Endothelial cell of umbilical vein (primary cell): ENCODE measurements around the gene NCOR1. TPM values are rescaled to one million over a fixed set of nuclear protein-coding genes. Genes with fewer than 3 reads are reported as not detected.

Experiments
- BruUV-seq: library from RNA; stranded (reverse); fragments of 400-500 nt; replicated peaks from 2 replicates; lab custom pipeline; 2021; lab: Mats Ljungman, UMichigan
- CTCF ChIA-PET: fragments of 300-600, 350-600 bp; sonication (Branson Sonifier 250); formaldehyde crosslinking; loops from one replicate; lab custom pipeline; 2021; ENCODE audit warnings: antibody characterized with exemption, inconsistent platforms; lab: Charles Lee
- POLR2A ChIA-PET: fragments of 300-600, 350-600 bp; sonication (Branson Sonifier 250); formaldehyde crosslinking; loops from one replicate; lab custom pipeline; 2021; ENCODE audit warnings: antibody characterized with exemption, inconsistent platforms; lab: Charles Lee
- DNase-seq: peaks from one replicate; pipeline ENCODE4 v3.0.0-alpha.2; 2011; ENCODE audit warnings: low read depth, low spot score
- FAIRE-seq: peaks from 2 replicates; lab custom pipeline; 2011; peaks lifted over from hg19 to GRCh38; lab: Jason Lieb, UNC
- H2AFZ ChIP-seq: 2 replicates; pipeline ENCODE4 v1.6.0; 2012; ENCODE audit warnings: low read depth, low read length, control low read depth, inconsistent platforms
- H3K27ac ChIP-seq: 2 replicates; pipeline ENCODE4 v1.5.1; 2011; ENCODE audit warnings: low read depth, mild to moderate bottlenecking, control low read depth, low read length, moderate library complexity; ENCODE audit not compliant: insufficient read depth
- H3K27me3 ChIP-seq, 2 experiments: 2 replicates each; pipeline versions ENCODE4 v1.6.0 to v1.6.1; 2011; ENCODE audit warnings: low read length in 2 of 2, mixed read lengths in 1 of 2; ENCODE audit not compliant: control insufficient read depth in 2 of 2, insufficient read depth in 2 of 2
- H3K36me3 ChIP-seq, 2 experiments: 2 replicates in 1 of 2; 3 replicates in 1 of 2; pipeline ENCODE4 v1.5.1; 2011; ENCODE audit warnings: low read length in 2 of 2, mild to moderate bottlenecking in 1 of 2, moderate library complexity in 1 of 2; ENCODE audit not compliant: control insufficient read depth in 2 of 2, insufficient read depth in 2 of 2; ENCODE audit errors: extremely low read depth in 1 of 2
- H3K4me1 ChIP-seq: 3 replicates; pipeline ENCODE4 v1.5.1; 2011; ENCODE audit warnings: mild to moderate bottlenecking, low read length; ENCODE audit not compliant: control insufficient read depth, insufficient read depth; ENCODE audit errors: extremely low read depth
- H3K4me2 ChIP-seq: 2 replicates; pipeline ENCODE4 v1.6.1; 2011; ENCODE audit warnings: low read length, control low read depth, mixed read lengths; ENCODE audit not compliant: insufficient read depth
- H3K4me3 ChIP-seq, 3 experiments: fragments of 200-600 bp in 1 of 3; sonication (generic), shearing (Covaris generic) in 1 of 3; replicated peaks in 1 of 3; 2 replicates each; pipeline ENCODE4 v1.5.1; 2011 to 2016; ENCODE audit warnings: control low read depth in 3 of 3, low read length in 3 of 3, mild to moderate bottlenecking in 2 of 3, inconsistent platforms in 1 of 3, low read depth in 1 of 3, moderate library complexity in 1 of 3; ENCODE audit not compliant: insufficient read depth in 1 of 3
- H3K79me2 ChIP-seq: 2 replicates; pipeline ENCODE4 v1.6.0; 2012; ENCODE audit warnings: low read length, inconsistent platforms; ENCODE audit not compliant: control insufficient read depth, insufficient read depth
- H3K9ac ChIP-seq: replicated peaks from 2 replicates; pipeline ENCODE3; 2011; ENCODE audit warnings: low read length, control low read depth; ENCODE audit not compliant: insufficient read depth; ENCODE audit errors: extremely low read depth
- H3K9me1 ChIP-seq: replicated peaks from 3 replicates; pipeline ENCODE4 v1.6.0; 2011; ENCODE audit warnings: mild to moderate bottlenecking, low read length; ENCODE audit not compliant: control insufficient read depth, insufficient read depth; ENCODE audit errors: extremely low read depth
- H3K9me3 ChIP-seq: replicated peaks from 2 replicates; pipeline ENCODE4 v1.5.1; 2012; ENCODE audit warnings: low read length, inconsistent platforms; ENCODE audit not compliant: control insufficient read depth, insufficient read depth
- H4K20me1 ChIP-seq: replicated peaks from 2 replicates; pipeline ENCODE3; 2011; ENCODE audit warnings: mild to moderate bottlenecking, low read length; ENCODE audit not compliant: control insufficient read depth, insufficient read depth; ENCODE audit errors: extremely low read depth
- GATA2 ChIP-seq: IDR thresholded peaks from 2 replicates; pipeline ENCODE4 v1.7.0; 2011; ENCODE audit warnings: low read depth, mild to moderate bottlenecking, moderate library complexity, mixed read lengths, low read length; ENCODE audit not compliant: insufficient read length, insufficient read depth
- JUN ChIP-seq: IDR thresholded peaks from 2 replicates; pipeline ENCODE4 v1.6.1; 2011; ENCODE audit warnings: borderline replicate concordance, low read depth; ENCODE audit not compliant: insufficient read length, insufficient read depth
- MAX ChIP-seq: IDR thresholded peaks from 2 replicates; pipeline ENCODE4 v1.6.1; 2011; ENCODE audit not compliant: insufficient read depth, insufficient read length
- MYC ChIP-seq: IDR thresholded peaks from one replicate; pipeline ENCODE4 v1.6.1; 2011; ENCODE audit warnings: mild to moderate bottlenecking, low read depth, low read length
- POLR2A ChIP-seq: IDR thresholded peaks from 2 replicates; pipeline ENCODE4 v1.6.1; 2012; ENCODE audit warnings: low read depth, mild to moderate bottlenecking, control low read depth, low read length
- POLR2AphosphoS5 ChIP-seq: IDR thresholded peaks from 2 replicates; pipeline ENCODE4 v1.6.1; 2012; ENCODE audit warnings: low read depth, mild to moderate bottlenecking, control low read depth, low read length, moderate library complexity; ENCODE audit not compliant: insufficient read depth
- dilution Hi-C: fragments of 300-500 bp; cut with MboI; formaldehyde crosslinking; loops from one replicate; pipeline ENCODE4 v1.15.0; 2019; ENCODE audit warnings: low sequenced_read_pairs; ENCODE audit not compliant: extremely low pct_ligation_motif_present
- intact Hi-C: fragments of 100-400 bp; cut with micrococcal nuclease; formaldehyde crosslinking; loops from one replicate; pipeline ENCODE4 v1.10.0; 2022
- polyA plus RNA-seq, 4 experiments: library from polyadenylated mRNA; depleted of rRNA in 3 of 4; stranded (reverse) in 3 of 4; unstranded in 1 of 4; fragments of >200 nt; gene quantifications; 2 replicates each; pipeline versions ENCODE4 v1.2.1 to v1.2.3, GENCODE V29; 2011 to 2012; ENCODE audit warnings: missing spikeins in 1 of 4
- total RNA-seq: library from RNA; stranded (reverse); gene quantifications from 2 replicates; pipeline ENCODE4 v1.2.3, GENCODE V29; 2021

The NCOR1 gene
- total and polyA plus RNA-seq, 2 donors (not counting 3 experiments of a cell fraction or from before 2014, with no cell fraction given): 90.0 to 134 TPM

GRCh38 chr17:15999141-15999973 is 216.0 kb downstream of the NCOR1 start, which contains the start of the genes TTC19 and ZSWIM7:
Gene TTC19, plus strand, starts transcription at chr17:15999824. Its CDS starts 25 bp downstream, at chr17:15999849.
Gene ZSWIM7, minus strand, starts transcription at chr17:15999704. Its CDS starts 110 bp downstream, at chr17:15999594.
- peak within 1 kb of the TSS; percentile 99 for H3K4me2 ChIP-seq
- ChIA-PET POLR2A (interaction anchor here (0.7 to 1.2 kb wide), 6 partner anchors 12 to 383 kb away, joined by 3 to 7 read pairs (median 3); partner anchors contain the start of gene ADORA2B), CTCF (interaction anchor here (0.7 to 6.8 kb wide), 15 partner anchors 14 to 497 kb away, joined by 3 to 133 read pairs (median 3); partner anchors contain the start of gene ADORA2B)
- H3K9me3 ChIP-seq: no peaks in the 10 kb centered on the region
- peaks cover 33% of the 10 kb centered on the region for H3K79me2 ChIP-seq
- peaks cover 20% of the 10 kb centered on the region for H3K4me1 ChIP-seq
- dilution Hi-C loops (no loop called here), intact Hi-C loops (loop anchor here (2.0 kb wide), 2 partner anchors 41 to 743 kb away; no protein-coding TSS in a partner anchor)
- TF ChIP-seq POLR2A (peak; percentile 92), POLR2AphosphoS5 (peak; percentile 99), JUN (no peak), MAX (peak; percentile 50), GATA2 (no peak), MYC (peak; percentile 2)
- peaks cover 3 to 22% of the 10 kb centered on the region in 2 experiments for H3K36me3 ChIP-seq
- peak within 1 kb of the TSS; percentile 67 to 96 (median 82) for H3K4me3 ChIP-seq
- TSS peak; percentile 29 for BruUV-seq
- H3K9ac ChIP-seq: peak within 1 kb of the TSS; percentile 91
- H4K20me1 ChIP-seq: no peaks in the 10 kb centered on the region
- H3K9me1 ChIP-seq: no peaks in the 10 kb centered on the region
- FAIRE-seq: peak; percentile 91
- peak within 1 kb of the TSS; percentile 90 for H3K27ac ChIP-seq
- no peaks in the 10 kb centered on the region for H3K27me3 ChIP-seq
- H2AFZ ChIP-seq: peak within 1 kb of the TSS; percentile 83
- peak; percentile 96 for DNase-seq
